ENCODE results near the gene HDLBP.

The HDLBP gene

DNA sequence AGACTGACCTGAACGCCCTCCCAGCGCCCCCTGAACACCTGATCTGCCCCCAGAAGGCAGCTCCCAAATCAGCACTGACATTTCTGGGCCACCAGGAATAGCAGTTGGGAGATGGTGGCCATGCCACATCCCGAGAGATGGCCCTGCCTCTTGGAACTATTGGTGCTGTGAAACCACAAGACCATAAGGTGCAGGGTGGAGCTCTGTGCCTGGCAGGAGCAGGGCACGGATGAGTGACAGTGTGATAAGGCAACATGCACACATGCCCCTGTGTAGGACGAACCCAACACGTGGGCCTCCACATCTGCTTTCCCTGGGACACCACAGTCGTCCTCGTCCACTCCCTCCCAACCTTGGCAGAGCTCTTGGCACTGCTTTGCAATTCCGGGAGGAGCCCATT lies 100.1 kb downstream of the HDLBP start:
- Mint-ChIP-seq H3K27me3 (ENCODE audit: low read depth, poor library complexity) (peaks cover 14% of the 10 kb centered on the region), H3K9me3 (peaks cover 5% of the 10 kb centered on the region), H3K36me3 (ENCODE audit: low read depth) (peaks cover 5% of the 10 kb centered on the region), H3K4me3 (no peak overlapping the region), H3K27ac (no peak overlapping the region), H3K4me1 (peaks cover 34% of the 10 kb centered on the region)
- no peak for TF ChIP-seq CTCF (IDR thresholded peaks at IDR 0.05)
- DNase-seq = no peak

DNA sequence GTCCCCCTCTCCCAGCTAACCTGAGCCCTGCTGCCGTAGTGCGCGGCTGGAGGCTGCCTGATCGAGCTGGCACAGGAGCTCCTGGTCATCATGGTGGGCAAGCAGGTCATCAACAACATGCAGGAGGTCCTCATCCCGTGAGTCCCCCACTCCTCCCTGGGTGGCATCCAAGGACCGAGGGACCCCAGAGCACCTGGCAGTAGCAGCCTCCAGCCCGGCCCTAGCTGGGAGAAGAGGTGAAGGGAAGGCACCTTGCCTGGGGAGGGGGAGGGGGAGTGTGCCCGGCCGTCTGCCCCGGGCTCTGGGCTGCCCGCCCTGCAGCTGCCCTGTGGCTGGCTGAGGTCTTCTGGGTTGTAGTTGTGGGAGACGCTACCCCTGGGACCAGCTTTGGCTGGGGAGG lies 100.7 kb downstream of the HDLBP start:
- Mint-ChIP-seq H3K4me1 (peaks cover 30% of the 10 kb centered on the region), H3K9me3 (peaks cover under 1% of the 10 kb centered on the region)

GRCh38 chr2:241214209-241214608 lies 101.3 kb downstream of the HDLBP start:
- H3K36me3 Mint-ChIP-seq (ENCODE audit: low read depth) = no peaks in the 10 kb centered on the region
- DNase-seq = no peak
- H3K4me1 Mint-ChIP-seq = peaks cover 24% of the 10 kb centered on the region
- H3K9me3 Mint-ChIP-seq = no peaks in the 10 kb centered on the region
- H3K4me3 Mint-ChIP-seq = no peak overlapping the region
- H3K27me3 Mint-ChIP-seq (ENCODE audit: low read depth, poor library complexity) = peaks cover 10% of the 10 kb centered on the region
- no peak overlapping the region for H3K27ac Mint-ChIP-seq
- TF ChIP-seq CTCF (IDR thresholded peaks at IDR 0.05) = no peak

More for the DNA sequence above, 100.7 kb downstream of the HDLBP start:
- no peak for DNase-seq
- no peak for TF ChIP-seq CTCF (IDR thresholded peaks at IDR 0.05)
- H3K27ac Mint-ChIP-seq = no peak overlapping the region
- peaks cover under 1% of the 10 kb centered on the region for H3K36me3 Mint-ChIP-seq (ENCODE audit: low read depth)
- H3K4me3 Mint-ChIP-seq = no peak overlapping the region
- peaks cover 14% of the 10 kb centered on the region for H3K27me3 Mint-ChIP-seq (ENCODE audit: low read depth, poor library complexity)

- H3K4me3 Mint-ChIP-seq = no peak overlapping the region
- no peak overlapping the region for H3K27ac Mint-ChIP-seq
- H3K27me3 Mint-ChIP-seq (ENCODE audit: low read depth, poor library complexity) = peaks cover 9% of the 10 kb centered on the region
- no peaks in the 10 kb centered on the region for H3K9me3 Mint-ChIP-seq
- H3K36me3 Mint-ChIP-seq (ENCODE audit: low read depth) = no peaks in the 10 kb centered on the region
- TF ChIP-seq CTCF (IDR thresholded peaks at IDR 0.05) = no peak
- H3K4me1 Mint-ChIP-seq = peaks cover 18% of the 10 kb centered on the region
- no peak for DNase-seq
These were observed 101.9 kb downstream of the HDLBP start for GRCh38 chr2:241213567-241213966.

DNA sequence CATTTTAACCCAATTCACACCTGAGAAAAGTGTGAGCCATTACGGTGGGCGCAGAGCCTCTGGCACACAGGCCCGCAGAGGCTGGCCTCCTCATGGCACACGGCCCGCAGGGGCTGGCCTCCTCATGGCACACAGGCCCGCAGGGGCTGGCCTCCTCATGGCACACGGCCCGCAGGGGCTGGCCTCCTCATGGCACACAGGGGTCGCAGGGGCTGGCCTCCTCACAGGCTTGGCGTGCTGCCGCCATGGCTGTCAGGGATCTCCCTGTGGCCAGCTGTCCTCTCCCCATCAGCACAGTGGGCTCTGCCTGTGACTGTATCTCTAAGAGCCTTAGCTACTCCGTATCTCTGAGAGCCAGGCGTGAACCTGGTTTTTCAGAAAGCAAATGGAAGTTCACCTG lies 102.4 kb downstream of the HDLBP start:
- Mint-ChIP-seq H3K4me3 (no peak overlapping the region), H3K27ac (peak overlapping the region; percentile 22), H3K9me3 (no peaks in the 10 kb centered on the region), H3K4me1 (peaks cover 14% of the 10 kb centered on the region), H3K27me3 (ENCODE audit: low read depth, poor library complexity) (peaks cover 9% of the 10 kb centered on the region), H3K36me3 (ENCODE audit: low read depth) (no peaks in the 10 kb centered on the region)
- no peak for TF ChIP-seq CTCF (IDR thresholded peaks at IDR 0.05)
- no peak for DNase-seq

- Mint-ChIP-seq H3K27me3 (ENCODE audit: low read depth, poor library complexity) (peaks cover 6% of the 10 kb centered on the region), H3K4me1 (peaks cover 11% of the 10 kb centered on the region), H3K9me3 (no peaks in the 10 kb centered on the region), H3K36me3 (ENCODE audit: low read depth) (no peaks in the 10 kb centered on the region), H3K27ac (no peak overlapping the region), H3K4me3 (no peak overlapping the region)
- DNase-seq = no peak
- no peak for TF ChIP-seq CTCF (IDR thresholded peaks at IDR 0.05)
These were observed 104.2 kb downstream of the HDLBP start for GRCh38 chr2:241211276-241211675.

Measured in nephron progenitor cell (in vitro differentiated cells).